Mucosa of descending colon (tissue), 3 donors: Measurements from ENCODE around the gene VRTN. TPM values are rescaled to one million over a fixed set of nuclear protein-coding genes. Genes with fewer than 3 reads are reported as not detected.

Experiments
- ATAC-seq: fragments of 200-7000 bp; cut with Tn5 transposase; one replicate; pipeline ENCODE4 v1.9.1; 2020; ENCODE audit warnings: mild to moderate bottlenecking, moderate library complexity
- DNase-seq, 3 donors: peaks; one replicate each; pipeline ENCODE4 v3.0.0-alpha.2; 2020
- H3K36me3 ChIP-seq: fragments of 200-600 bp; one replicate; pipeline ENCODE4 v1.8.0; 2021; ENCODE audit warnings: low read depth, mild to moderate bottlenecking
- H3K4me1 ChIP-seq: fragments of 200-600 bp; one replicate; pipeline ENCODE4 v1.8.0; 2021; ENCODE audit warnings: low read depth, mild to moderate bottlenecking
- H3K4me3 ChIP-seq: fragments of 200-600 bp; one replicate; pipeline ENCODE4 v1.8.0; 2021; ENCODE audit warnings: mild to moderate bottlenecking
- H3K9me3 ChIP-seq: fragments of 200-600 bp; one replicate; pipeline ENCODE4 v1.8.0; 2021; ENCODE audit warnings: mild to moderate bottlenecking
- intact Hi-C, 2 donors: fragments of 100-400 bp; cut with DNase I in 1 of 2; cut with micrococcal nuclease in 1 of 2; formaldehyde crosslinking; loops; one replicate each; pipeline versions ENCODE4 v1.11.0 to v1.11.1; 2022; cut with DNase I, micrococcal nuclease
- total RNA-seq, 3 donors: library from RNA; stranded (reverse); fragmentation: NEBNext Ultra II Directional in 2 of 3; extraction: Animal tissue kit (Norgen Biotek cat#: 25700) in 2 of 3; gene quantifications; one replicate each; pipeline versions ENCODE4 v1.2.1 to v1.2.4, GENCODE V29; 2021 to 2023
- TF ChIP-seq, protein P1 (sequence below): fragments of 200-600 bp; IDR thresholded peaks from one replicate; pipeline ENCODE4 v1.8.0; 2022; ENCODE audit warnings: antibody characterized with exemption, mild to moderate bottlenecking
- donor health status: DM: no; HTN: no; CAD: no; lungs with moderate emphysema.
- donor health status: DM: no; HTN: no; CAD: no.
- donor health status: DM: no; HTN: yes; CAD: no.

Gene VRTN
- total RNA-seq, 3 donors from 2014 or later: 0.09 TPM; not detected in 2

DNA sequence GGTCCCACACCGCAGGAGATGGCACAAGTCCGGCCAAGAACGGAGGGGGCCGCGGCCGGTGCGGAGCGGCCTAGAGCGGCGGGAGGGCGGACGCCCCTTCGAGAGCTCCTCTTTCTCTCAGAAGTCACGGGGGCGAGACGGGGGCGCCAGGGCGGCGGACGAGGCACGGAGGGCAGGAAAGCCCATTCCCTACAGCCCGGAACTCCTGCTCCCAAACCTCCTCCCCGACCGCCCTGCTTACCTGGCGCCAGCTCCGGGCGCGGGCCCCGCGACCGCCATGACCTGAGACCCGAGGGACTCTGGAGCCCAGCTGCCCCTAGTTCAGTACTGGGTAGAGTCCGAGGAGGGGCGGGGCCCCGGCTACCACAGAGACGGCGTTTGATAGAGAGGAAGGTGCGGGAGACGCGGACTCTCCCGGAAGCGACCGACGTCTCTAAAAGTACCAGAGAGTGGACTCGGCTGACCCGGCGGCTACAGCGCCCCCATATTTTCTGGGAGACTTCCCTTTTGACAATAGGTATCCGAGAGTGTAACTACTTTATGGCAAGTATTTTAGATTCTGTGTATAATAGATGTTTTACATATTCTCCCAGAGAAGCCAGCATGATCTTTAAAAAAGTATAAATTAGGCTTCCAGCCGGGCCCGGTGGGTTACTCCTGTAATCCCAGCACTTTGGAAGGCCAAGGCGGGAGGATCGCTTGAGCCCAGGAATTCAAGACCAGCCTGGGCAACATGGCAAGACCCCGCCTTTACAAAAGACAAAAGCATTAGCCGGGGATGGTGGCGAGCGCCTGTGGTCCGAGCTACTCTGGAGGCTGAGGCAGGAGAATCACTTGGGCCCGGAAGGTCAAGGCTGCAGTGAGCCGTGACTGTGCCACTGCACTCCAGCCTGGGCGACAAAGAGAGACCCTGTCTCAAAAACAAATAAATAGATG is 45.4 kb upstream of the VRTN start, which contains the start of gene ABCD4:
Gene ABCD4, minus strand, starts transcription at position 301 of the 936 bp plus-strand sequence. Its CDS starts 22 bp downstream, at position 279.
- intact Hi-C loops: no loop called here
- H3K36me3 ChIP-seq: no peaks in the 10 kb centered on the region
- ATAC-seq: peak; percentile 99
- DNase-seq: peak; percentile 96 to 98 (median 96)
- TF ChIP-seq, protein P1, sequence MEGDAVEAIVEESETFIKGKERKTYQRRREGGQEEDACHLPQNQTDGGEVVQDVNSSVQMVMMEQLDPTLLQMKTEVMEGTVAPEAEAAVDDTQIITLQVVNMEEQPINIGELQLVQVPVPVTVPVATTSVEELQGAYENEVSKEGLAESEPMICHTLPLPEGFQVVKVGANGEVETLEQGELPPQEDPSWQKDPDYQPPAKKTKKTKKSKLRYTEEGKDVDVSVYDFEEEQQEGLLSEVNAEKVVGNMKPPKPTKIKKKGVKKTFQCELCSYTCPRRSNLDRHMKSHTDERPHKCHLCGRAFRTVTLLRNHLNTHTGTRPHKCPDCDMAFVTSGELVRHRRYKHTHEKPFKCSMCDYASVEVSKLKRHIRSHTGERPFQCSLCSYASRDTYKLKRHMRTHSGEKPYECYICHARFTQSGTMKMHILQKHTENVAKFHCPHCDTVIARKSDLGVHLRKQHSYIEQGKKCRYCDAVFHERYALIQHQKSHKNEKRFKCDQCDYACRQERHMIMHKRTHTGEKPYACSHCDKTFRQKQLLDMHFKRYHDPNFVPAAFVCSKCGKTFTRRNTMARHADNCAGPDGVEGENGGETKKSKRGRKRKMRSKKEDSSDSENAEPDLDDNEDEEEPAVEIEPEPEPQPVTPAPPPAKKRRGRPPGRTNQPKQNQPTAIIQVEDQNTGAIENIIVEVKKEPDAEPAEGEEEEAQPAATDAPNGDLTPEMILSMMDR: no peak
- peaks cover 5% of the 10 kb centered on the region for H3K4me1 ChIP-seq
- H3K9me3 ChIP-seq: no peaks in the 10 kb centered on the region
- peak within 1 kb of the TSS; percentile 72 for H3K4me3 ChIP-seq

DNA sequence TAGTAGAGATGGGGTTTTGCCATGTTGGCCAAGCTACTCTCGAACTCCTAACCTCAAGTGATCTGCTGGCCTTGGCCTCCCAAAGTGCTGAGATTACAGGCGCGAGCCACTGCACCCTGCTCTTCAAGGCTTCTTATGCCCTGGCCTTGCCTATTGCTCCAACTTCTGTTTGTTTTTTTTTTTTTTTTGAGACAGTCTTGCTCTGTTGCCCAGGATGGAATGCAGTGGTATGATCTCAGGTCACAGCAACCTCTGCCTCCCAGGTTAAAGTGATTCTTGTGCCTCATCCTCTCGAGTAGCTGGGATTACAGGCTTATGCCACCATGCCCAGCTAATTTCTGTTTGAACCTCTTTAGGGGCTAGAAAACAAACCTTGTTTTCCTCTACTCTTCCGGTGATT is 39.6 kb upstream of the VRTN start:
- Histone ChIP-seq H3K4me1 (no peaks in the 10 kb centered on the region), H3K4me3 (no peak overlapping the region), H3K9me3 (no peaks in the 10 kb centered on the region), H3K36me3 (no peaks in the 10 kb centered on the region)
- TF ChIP-seq, protein P1: no peak
- intact Hi-C loops: no loop called here
- ATAC-seq: no peak
- DNase-seq: no peak

DNA sequence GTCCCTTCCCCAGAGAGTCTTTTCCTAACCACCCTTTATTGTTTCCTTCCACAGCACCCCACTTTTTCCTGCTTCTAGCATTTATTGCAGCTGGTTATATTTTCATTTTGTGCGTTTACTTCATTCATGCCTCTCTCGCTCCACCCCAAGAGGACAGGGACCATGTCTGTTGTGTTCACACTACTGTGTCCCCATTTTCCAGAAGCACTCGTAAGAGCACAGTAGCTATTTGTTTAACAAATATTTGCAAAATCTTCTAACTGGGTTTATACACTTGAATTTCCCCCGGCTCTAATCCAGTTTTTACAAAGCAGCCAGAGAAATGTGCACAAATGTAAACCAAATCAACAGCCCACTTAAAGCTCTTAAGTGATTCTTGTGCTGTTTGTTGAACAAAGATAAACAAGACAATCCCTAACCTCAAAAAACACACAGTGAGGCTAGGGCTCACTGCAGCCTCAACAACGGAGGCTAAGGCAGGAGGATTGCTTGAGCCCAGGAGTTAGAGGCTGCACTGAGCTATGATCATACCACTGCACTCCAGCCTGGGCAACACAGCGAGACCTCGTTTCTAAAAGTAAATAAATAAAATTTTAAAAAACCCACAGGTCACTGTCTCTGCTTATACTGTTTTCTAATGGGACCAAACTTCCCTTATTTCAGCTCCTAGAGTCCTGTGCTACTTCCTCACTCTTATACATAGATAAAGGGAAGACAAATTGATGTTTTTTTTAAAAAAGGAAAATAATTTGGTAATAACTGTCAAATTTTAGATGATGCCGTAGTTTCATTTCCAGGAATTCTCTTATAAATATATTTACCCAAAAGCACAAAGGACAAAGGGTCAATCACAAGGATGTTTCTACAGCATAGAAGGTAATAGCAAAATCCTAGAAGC is 38.9 kb upstream of the VRTN start:
- Histone ChIP-seq H3K4me1 (no peaks in the 10 kb centered on the region), H3K36me3 (no peaks in the 10 kb centered on the region), H3K9me3 (no peaks in the 10 kb centered on the region), H3K4me3 (no peak overlapping the region)
- TF ChIP-seq, protein P1: no peak
- intact Hi-C loops: no loop called here
- ATAC-seq (no peak), DNase-seq (no peak)

DNA sequence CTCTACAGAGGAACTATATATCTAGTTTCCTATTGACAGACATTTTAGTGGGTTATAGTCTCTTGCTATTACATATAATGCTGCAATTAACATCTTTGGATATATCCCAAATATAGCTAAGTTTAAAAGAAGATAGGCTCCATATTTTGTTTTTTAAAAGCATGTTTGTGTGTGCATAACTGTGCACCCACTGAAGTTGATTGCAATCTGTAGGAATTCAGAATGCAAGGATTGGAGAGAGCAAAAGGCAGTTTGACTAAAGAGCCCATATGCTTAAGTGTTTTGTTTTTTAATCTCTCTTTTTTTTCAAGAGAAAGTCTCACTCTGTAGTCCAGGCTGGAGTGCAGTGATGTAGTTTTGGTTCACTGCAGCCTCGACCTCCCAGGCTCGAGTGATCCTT is 36.1 kb upstream of the VRTN start:
- Histone ChIP-seq H3K4me3 (no peak overlapping the region), H3K9me3 (no peaks in the 10 kb centered on the region), H3K36me3 (no peaks in the 10 kb centered on the region), H3K4me1 (no peaks in the 10 kb centered on the region)
- no peak for DNase-seq
- intact Hi-C loops: no loop called here
- no peak for ATAC-seq
- TF ChIP-seq, protein P1: no peak

DNA sequence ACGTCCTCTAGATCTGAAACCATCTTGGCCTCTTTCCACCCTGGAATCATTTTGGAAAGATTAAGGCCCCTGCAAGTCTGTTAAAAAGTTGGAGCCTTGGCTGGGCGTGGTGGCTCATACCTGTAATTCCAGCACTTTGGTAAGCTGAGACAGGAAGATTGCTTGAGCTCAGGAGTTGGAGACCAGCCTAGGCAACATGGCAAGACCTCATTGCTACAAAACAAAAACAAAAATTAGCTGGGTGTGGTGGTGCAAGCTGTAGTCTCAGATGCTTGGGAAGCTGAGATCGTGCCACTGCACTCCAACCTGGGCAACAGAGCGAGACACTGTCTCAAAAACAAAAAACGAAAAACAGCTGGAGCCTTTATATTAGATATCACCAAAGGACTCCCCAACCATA is 34.7 kb upstream of the VRTN start:
- Histone ChIP-seq H3K4me3 (no peak overlapping the region), H3K4me1 (no peaks in the 10 kb centered on the region), H3K9me3 (no peaks in the 10 kb centered on the region), H3K36me3 (no peaks in the 10 kb centered on the region)
- DNase-seq (no peak), ATAC-seq (no peak)
- intact Hi-C loops: no loop called here
- TF ChIP-seq, protein P1: no peak
